GM21825 (cell line): Measurements from ENCODE around the gene AP4B1.

Source experiments
- ATAC-seq: cut with Tn5 transposase; IDR thresholded peaks from one replicate; pipeline ENCODE4 v1.9.1; 2021; ENCODE audit warnings: mild to moderate bottlenecking, moderate library complexity; ENCODE audit not compliant: unreplicated experiment

AP4B1 gene

GRCh38 chr1:113930499-113931161, 26.0 kb upstream of the AP4B1 start:
- ATAC-seq = peak; percentile 32

DNA sequence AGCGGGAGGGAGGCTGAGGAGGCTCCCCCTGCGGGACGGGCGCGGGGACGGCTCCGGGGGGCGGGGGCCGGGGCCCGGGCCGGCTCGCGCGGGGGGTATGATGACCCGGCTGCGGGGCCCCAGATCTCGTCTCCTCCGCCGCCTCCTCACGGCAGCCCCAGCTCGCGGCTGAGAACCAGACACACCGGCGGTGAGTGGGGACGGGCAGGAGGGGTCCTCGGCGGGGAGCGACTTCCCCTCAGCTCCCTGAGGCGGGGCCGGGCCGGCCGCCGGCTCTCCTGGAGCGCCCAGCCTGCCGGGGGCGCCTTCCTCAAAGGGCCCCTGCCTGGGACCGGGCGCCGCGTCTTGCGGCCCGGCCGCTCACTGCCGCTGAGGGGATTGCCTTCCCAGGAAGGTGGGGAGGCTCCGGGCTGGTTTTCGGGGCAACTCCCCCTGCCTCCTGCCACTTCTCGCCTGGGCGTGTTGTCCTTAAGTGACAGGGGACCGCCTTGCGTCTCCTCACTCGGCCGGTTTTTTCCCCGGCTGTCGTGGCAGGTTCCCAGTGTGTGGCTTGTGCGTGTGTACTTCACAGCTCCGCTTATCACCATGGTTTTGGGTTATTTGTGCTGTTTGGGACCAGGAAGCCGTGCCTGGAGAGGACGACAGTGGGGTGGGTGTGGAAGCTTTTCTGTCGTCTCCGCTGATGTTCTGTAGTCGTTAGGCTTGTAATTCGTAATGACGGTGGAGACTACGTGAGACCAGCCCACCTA, 25.3 kb upstream of the AP4B1 start:
- peak; percentile 32 for ATAC-seq

GRCh38 chr1:113928941-113929749, 24.5 kb upstream of the AP4B1 start, which contains the start of gene HIPK1:
TSS of gene HIPK1 (plus strand) at chr1:113929324.
- peak; percentile 55 for ATAC-seq

- no peak for ATAC-seq
These were observed 23.8 kb upstream of the AP4B1 start for GRCh38 chr1:113928187-113928930.

DNA sequence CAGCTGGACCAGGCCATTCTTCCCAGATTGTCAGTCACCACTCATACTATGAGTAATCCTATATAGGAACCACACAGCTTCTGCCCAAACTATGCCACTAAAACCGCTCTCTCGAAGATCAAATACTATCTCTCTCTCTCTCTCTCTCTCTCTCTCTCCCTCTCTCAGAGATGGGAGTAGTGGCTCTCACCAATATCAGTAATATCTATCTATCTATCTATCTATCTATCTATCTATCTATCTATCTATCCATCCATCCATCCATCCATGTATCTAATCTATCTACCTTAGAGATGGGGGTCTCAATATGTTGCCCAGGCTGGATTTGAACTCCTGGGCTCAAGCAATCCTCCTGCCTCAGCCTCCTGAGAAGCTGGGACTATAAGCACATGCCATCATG, 19.9 kb upstream of the AP4B1 start:
- no peak for ATAC-seq

GRCh38 chr1:113922957-113923356, 18.4 kb upstream of the AP4B1 start:
- ATAC-seq = no peak

- no peak for ATAC-seq
These were observed 13.6 kb upstream of the AP4B1 start for GRCh38 chr1:113918243-113918642.

DNA sequence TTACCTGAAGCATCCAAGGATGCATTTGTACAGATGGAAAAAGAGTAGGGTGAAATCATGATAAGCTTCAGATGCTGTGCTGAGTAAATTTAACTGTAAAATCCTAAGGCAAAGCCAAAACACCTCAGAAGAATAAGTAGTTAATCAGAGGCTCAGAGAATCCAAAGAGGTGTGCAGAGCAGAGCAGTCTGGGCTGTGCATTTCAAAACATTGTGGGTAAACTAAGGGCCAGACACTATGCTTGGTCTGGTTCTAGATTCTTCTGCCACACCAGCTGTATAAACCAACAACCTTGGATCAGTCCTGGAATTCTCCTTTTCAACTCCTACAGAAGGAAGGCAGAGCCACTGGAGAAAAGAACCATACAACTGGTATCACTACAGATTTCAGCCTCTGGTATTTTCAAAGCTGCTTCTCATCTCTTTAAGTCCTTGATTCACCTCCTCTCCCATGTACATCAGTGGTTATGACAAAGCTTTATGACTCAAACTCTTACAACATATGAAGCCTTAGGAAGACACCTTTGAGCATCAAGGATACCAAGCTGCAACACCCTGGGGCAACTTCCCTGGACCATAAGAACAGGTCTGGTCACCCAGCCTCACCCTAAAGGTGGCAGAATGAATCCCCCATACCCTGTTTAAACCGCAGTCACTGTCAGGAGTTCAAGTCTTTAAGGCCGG, 12.9 kb upstream of the AP4B1 start:
- ATAC-seq = no peak

DNA sequence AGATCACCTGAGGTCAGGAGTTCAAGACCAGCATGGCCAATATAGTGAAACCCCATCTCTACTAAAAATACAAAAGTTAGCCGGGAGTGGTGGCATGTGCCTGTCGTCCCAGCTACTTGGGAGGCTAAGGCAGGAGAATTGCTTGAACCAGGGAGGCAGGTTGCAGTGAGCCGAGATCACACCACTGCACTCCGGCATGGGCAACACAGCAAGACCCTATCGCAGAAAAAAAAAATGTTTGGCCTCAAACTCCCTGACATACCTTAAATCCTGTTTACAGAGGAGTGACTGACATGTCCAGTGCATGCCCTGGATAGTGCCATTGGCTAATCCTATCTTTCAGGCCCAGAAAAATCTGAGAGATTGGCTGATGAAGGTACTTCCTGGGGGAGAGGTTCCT, 12.4 kb upstream of the AP4B1 start:
- no peak for ATAC-seq

DNA sequence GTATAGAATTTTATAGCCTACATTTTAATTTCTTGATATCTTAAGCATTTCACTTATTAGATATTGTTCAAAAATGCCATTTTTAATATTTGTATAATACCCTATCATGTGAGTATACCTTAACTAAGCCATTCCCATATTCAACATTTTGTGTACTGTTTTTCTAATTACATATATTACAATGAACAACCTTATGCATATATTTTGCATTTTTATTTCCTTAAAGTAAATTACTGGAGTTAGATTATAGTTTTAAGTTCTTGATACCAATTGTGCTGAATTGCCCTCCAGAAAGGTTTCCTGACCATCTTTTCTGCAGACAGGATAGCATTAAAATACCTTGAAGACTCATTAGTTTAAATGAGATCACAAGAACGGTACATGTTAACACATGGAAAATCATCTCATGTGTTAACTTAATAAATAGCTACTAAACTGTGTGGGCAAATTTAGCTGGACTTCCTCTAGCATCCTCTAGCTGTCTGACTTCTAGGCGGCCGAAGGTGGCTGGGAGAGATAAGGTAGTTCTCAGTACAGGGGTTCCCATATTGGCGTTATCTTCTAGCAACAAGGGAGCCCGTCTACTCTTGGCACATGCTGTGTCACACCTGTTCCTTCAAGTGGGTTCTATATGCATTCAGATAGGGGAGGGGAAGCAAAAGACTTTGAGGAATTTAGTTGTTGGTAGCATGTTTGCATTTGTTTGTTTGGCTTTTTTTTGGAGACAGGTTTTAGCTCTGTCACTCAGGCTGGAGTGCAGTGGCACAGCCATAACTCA, 9.5 kb upstream of the AP4B1 start:
- ATAC-seq = no peak

- no peak for ATAC-seq
These were observed 8.7 kb upstream of the AP4B1 start for GRCh38 chr1:113913312-113913668.

GRCh38 chr1:113912594-113913311, 8.2 kb upstream of the AP4B1 start:
- no peak for ATAC-seq

GRCh38 chr1:113905435-113905861, 849 bp upstream of the AP4B1 start:
- peak; percentile 0 for ATAC-seq

DNA sequence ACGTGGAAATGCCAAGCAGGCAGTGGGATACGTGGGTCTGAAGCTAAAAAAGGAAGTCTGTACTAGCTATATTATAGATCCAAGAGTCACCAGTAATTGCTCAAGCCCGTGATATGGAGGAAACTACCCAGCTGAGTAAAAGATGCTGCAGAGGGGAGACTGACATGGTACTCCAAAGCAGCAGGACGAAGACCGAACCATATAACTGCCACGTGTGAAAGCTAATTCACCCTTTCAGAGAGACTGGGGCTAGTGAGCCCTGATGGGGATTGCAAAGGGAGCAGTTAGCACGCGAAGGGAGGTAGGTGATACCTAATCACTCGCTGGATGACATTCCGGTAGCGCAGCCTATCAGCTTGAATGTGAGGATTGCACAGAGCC, 316 bp downstream of the AP4B1 start:
- ATAC-seq = peak; percentile 28

- no peak for ATAC-seq
These were observed 902 bp downstream of the AP4B1 start for GRCh38 chr1:113903501-113904292.

- ATAC-seq = no peak
These were observed 3.4 kb downstream of the AP4B1 start for GRCh38 chr1:113901191-113901590.

DNA sequence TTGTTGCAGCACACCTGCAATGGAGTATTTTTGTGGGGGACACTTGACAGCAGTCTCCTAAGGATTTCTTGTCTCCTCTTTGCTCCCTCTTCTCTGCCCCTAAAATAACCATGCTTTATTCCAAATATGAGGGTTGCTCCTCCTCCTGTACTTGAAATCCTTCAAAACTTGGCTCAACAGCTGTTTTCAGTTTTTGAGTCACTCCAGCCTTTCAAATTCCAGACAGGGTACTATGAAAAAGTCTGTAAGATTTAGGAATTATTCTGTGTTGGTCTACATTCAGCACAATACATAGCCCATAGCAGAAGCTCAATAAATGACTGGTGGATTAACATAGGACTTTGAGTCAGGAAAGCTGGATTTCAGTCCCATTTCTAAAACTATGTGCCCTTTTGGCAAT, 5.5 kb downstream of the AP4B1 start:
- ATAC-seq = no peak

DNA sequence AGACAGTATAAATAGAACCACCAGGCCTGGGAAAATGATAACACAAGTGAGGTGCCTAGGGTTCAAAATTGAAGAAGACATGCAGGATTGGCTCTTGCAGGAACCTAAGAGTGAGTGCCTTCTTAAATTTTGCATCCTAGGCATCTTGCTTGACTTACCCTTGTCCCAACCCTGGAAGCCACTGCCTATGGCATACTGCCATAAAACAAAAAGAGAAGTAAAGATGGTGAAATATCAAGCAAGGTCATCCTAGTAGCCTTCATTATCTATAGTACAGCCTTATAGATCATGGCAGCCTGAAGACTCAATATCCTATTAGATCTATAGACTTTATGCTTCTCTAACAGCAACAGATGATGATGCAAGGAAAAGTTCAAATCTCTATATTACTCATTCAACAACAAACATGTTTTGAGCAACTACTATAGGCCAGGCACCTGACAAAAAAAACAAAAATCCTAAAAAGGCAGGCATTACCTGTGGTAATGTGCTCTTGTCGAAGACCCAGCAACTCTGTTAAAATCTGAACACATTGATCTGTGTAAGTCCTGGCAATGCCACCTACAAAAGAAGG, 6.3 kb downstream of the AP4B1 start:
- ATAC-seq = no peak
